NT2/D1 (cell line): ENCODE results near the gene CCDC120.

Experiments used
- SUZ12 ChIP-seq: IDR thresholded peaks from 2 replicates; pipeline ENCODE4 v1.6.1; 2011; ENCODE audit not compliant: insufficient read length, insufficient read depth; ENCODE audit errors: extremely low read depth
- YY1 ChIP-seq: IDR thresholded peaks from 2 replicates; pipeline ENCODE4 v1.6.1; 2011; ENCODE audit not compliant: insufficient read length, insufficient read depth
- ZNF274 ChIP-seq: IDR thresholded peaks from 2 replicates; pipeline ENCODE4 v1.6.1; 2011; ENCODE audit warnings: mild to moderate bottlenecking, low read depth, low read length

GRCh38 chrX:49064303-49064702 lies 5.5 kb downstream of the CCDC120 start:
- TF ChIP-seq ZNF274 (no peak), SUZ12 (no peak), YY1 (no peak)
